SK-N-SH treated with all-trans-retinoic acid at 6 μM for 48 hours (cell line): ENCODE results near the gene PTGDR2.

Experiments
- ATAC-seq: fragments of 200-7000 bp; cut with Tn5 transposase; 3 replicates; pipeline ENCODE4 v1.9.1; 2020; ENCODE audit warnings: mild to moderate bottlenecking, moderate library complexity
- ARNTL ChIP-seq: fragments of 450-650 bp; formaldehyde crosslinking; IDR thresholded peaks from 2 replicates; pipeline ENCODE4 v1.5.0; 2020; ENCODE audit warnings: low read depth, mild to moderate bottlenecking, moderate library complexity, borderline replicate concordance
- BACH2 ChIP-seq: fragments of 250-450 bp; sonication (Bioruptor Pico); IDR thresholded peaks from 2 replicates; pipeline ENCODE4 v1.9.0; 2021; ENCODE audit warnings: mild to moderate bottlenecking, borderline replicate concordance
- CREB5 ChIP-seq: fragments of 250-450 bp; sonication (Bioruptor Pico); IDR thresholded peaks from 2 replicates; pipeline ENCODE4 v1.5.1; 2020; ENCODE audit warnings: low read depth, mild to moderate bottlenecking, moderate library complexity
- CSDC2 ChIP-seq: fragments of 250-450 bp; sonication (Bioruptor Pico); IDR thresholded peaks from 2 replicates; pipeline ENCODE4 v1.5.0; 2020; ENCODE audit warnings: mild to moderate bottlenecking, moderate library complexity
- ESRRG ChIP-seq: fragments of 250-450 bp; sonication (Bioruptor Pico); IDR thresholded peaks from 2 replicates; pipeline ENCODE4 v1.6.1; 2021; ENCODE audit warnings: mild to moderate bottlenecking
- GLIS3 ChIP-seq: fragments of 250-450 bp; sonication (Bioruptor Pico); IDR thresholded peaks from 2 replicates; pipeline ENCODE4 v1.5.0; 2020; ENCODE audit warnings: mild to moderate bottlenecking, moderate library complexity
- ISL1 ChIP-seq: fragments of 250-450 bp; sonication (Bioruptor Pico); IDR thresholded peaks from 2 replicates; pipeline ENCODE4 v2.1.2; 2022; ENCODE audit warnings: mild to moderate bottlenecking, moderate library complexity
- OSR1 ChIP-seq: fragments of 250-450 bp; sonication (Bioruptor Pico); IDR thresholded peaks from 2 replicates; pipeline ENCODE4 v1.8.0; 2022; ENCODE audit warnings: moderate library complexity, mild to moderate bottlenecking, inconsistent platforms
- RARB ChIP-seq: fragments of 250-450 bp; sonication (Bioruptor Pico); IDR thresholded peaks from 2 replicates; pipeline ENCODE4 v1.8.0; 2021; ENCODE audit warnings: mild to moderate bottlenecking, moderate library complexity
- SNAI2 ChIP-seq: fragments of 250-450 bp; sonication (Bioruptor Pico); IDR thresholded peaks from 2 replicates; pipeline ENCODE4 v1.5.0; 2020; ENCODE audit warnings: mild to moderate bottlenecking, moderate library complexity
- TCF4 ChIP-seq: fragments of 250-450 bp; sonication (Bioruptor Pico); IDR thresholded peaks from 2 replicates; pipeline ENCODE4 v1.8.0; 2021; ENCODE audit warnings: mild to moderate bottlenecking, moderate library complexity, borderline replicate concordance
- TOX ChIP-seq: fragments of 250-450 bp; sonication (Bioruptor Pico); IDR thresholded peaks from 2 replicates; pipeline ENCODE4 v1.8.0; 2021; ENCODE audit warnings: mild to moderate bottlenecking, moderate library complexity, borderline replicate concordance
- ZC3H10 ChIP-seq: fragments of 250-450 bp; sonication (Bioruptor Pico); IDR thresholded peaks from 2 replicates; pipeline ENCODE4 v1.5.1; 2021; ENCODE audit warnings: mild to moderate bottlenecking, moderate library complexity
- ZFP3 ChIP-seq: fragments of 250-450 bp; sonication (Bioruptor Pico); IDR thresholded peaks from 2 replicates; pipeline ENCODE4 v1.5.0; 2020; ENCODE audit warnings: mild to moderate bottlenecking, moderate library complexity
- ZNF565 ChIP-seq: fragments of 450-650 bp; formaldehyde crosslinking; conservative IDR thresholded peaks from 2 replicates; pipeline ENCODE4 v1.5.0; 2020; ENCODE audit warnings: low read depth, mild to moderate bottlenecking, moderate library complexity
- ZNF70 ChIP-seq: fragments of 450-650 bp; formaldehyde crosslinking; IDR thresholded peaks from 2 replicates; pipeline ENCODE4 v1.5.0; 2020; ENCODE audit warnings: mild to moderate bottlenecking, moderate library complexity
- ZNF8 ChIP-seq: fragments of 450-650 bp; formaldehyde crosslinking; IDR thresholded peaks from 2 replicates; pipeline ENCODE4 v1.5.0; 2020; ENCODE audit warnings: mild to moderate bottlenecking, moderate library complexity
- TF ChIP-seq, protein P1 (sequence below): fragments of 250-450 bp; sonication (Bioruptor Pico); IDR thresholded peaks from 2 replicates; pipeline ENCODE4 v1.5.0; 2020; ENCODE audit warnings: mild to moderate bottlenecking, moderate library complexity
- TF ChIP-seq, protein P2 (sequence below): fragments of 250-450 bp; sonication (Bioruptor Pico); IDR thresholded peaks from 2 replicates; pipeline ENCODE4 v1.8.0; 2020; ENCODE audit warnings: mild to moderate bottlenecking, moderate library complexity, borderline replicate concordance
- TF ChIP-seq, protein P3 (sequence below): fragments of 250-450 bp; sonication (Bioruptor Pico); IDR thresholded peaks from 2 replicates; pipeline ENCODE4 v1.8.0; 2021; ENCODE audit warnings: low read depth, mild to moderate bottlenecking, moderate library complexity, borderline replicate concordance
- TF ChIP-seq, protein P4 (sequence below): fragments of 250-450 bp; sonication (Bioruptor Pico); IDR thresholded peaks from 2 replicates; pipeline ENCODE4 v1.5.1; 2021; ENCODE audit warnings: mild to moderate bottlenecking, moderate library complexity

The PTGDR2 gene

DNA sequence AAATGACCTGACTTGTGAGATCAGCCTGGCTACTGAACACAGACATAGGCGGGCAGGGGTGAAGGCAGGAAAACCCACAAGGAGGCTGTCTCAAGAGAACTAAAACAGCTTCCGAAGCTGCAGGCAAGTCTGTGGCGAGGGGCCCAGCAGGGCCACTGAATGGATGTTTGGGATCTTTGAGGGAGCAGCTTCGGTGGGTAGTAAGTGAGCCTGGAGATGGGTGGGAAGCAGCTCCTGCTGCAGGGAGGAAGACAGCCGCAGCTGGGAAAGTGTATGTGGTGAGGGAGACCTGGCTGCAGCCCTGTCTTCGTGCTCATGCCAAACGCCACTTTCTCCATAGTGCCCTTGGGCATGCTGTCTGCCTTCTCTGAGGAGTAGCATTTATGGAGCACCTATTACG lies 10.4 kb downstream of the PTGDR2 start:
- TF ChIP-seq ARNTL = no peak
- TF ChIP-seq ZNF70 = no peak
- TF ChIP-seq RARB (CRISPR knock-in tag) = no peak
- no peak for TF ChIP-seq OSR1
- TF ChIP-seq ZC3H10 (CRISPR knock-in tag) = no peak
- TF ChIP-seq CREB5 (CRISPR knock-in tag) = no peak
- TF ChIP-seq, protein P1, sequence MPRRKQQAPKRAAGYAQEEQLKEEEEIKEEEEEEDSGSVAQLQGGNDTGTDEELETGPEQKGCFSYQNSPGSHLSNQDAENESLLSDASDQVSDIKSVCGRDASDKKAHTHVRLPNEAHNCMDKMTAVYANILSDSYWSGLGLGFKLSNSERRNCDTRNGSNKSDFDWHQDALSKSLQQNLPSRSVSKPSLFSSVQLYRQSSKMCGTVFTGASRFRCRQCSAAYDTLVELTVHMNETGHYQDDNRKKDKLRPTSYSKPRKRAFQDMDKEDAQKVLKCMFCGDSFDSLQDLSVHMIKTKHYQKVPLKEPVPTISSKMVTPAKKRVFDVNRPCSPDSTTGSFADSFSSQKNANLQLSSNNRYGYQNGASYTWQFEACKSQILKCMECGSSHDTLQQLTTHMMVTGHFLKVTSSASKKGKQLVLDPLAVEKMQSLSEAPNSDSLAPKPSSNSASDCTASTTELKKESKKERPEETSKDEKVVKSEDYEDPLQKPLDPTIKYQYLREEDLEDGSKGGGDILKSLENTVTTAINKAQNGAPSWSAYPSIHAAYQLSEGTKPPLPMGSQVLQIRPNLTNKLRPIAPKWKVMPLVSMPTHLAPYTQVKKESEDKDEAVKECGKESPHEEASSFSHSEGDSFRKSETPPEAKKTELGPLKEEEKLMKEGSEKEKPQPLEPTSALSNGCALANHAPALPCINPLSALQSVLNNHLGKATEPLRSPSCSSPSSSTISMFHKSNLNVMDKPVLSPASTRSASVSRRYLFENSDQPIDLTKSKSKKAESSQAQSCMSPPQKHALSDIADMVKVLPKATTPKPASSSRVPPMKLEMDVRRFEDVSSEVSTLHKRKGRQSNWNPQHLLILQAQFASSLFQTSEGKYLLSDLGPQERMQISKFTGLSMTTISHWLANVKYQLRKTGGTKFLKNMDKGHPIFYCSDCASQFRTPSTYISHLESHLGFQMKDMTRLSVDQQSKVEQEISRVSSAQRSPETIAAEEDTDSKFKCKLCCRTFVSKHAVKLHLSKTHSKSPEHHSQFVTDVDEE (CRISPR knock-in tag) = no peak
- no peak for TF ChIP-seq ZNF8
- no peak for TF ChIP-seq SNAI2 (CRISPR knock-in tag)
- TF ChIP-seq TCF4 (CRISPR knock-in tag) = no peak
- TF ChIP-seq, protein P2, sequence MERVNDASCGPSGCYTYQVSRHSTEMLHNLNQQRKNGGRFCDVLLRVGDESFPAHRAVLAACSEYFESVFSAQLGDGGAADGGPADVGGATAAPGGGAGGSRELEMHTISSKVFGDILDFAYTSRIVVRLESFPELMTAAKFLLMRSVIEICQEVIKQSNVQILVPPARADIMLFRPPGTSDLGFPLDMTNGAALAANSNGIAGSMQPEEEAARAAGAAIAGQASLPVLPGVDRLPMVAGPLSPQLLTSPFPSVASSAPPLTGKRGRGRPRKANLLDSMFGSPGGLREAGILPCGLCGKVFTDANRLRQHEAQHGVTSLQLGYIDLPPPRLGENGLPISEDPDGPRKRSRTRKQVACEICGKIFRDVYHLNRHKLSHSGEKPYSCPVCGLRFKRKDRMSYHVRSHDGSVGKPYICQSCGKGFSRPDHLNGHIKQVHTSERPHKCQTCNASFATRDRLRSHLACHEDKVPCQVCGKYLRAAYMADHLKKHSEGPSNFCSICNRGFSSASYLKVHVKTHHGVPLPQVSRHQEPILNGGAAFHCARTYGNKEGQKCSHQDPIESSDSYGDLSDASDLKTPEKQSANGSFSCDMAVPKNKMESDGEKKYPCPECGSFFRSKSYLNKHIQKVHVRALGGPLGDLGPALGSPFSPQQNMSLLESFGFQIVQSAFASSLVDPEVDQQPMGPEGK (CRISPR knock-in tag) = no peak
- no peak for TF ChIP-seq TOX (CRISPR knock-in tag)
- ATAC-seq = no peak

GRCh38 chr11:60844870-60845221 lies 10.9 kb downstream of the PTGDR2 start:
- no peak for ATAC-seq
- TF ChIP-seq SNAI2 (CRISPR knock-in tag) = no peak
- TF ChIP-seq ESRRG (CRISPR knock-in tag) = no peak
- TF ChIP-seq, protein P3, sequence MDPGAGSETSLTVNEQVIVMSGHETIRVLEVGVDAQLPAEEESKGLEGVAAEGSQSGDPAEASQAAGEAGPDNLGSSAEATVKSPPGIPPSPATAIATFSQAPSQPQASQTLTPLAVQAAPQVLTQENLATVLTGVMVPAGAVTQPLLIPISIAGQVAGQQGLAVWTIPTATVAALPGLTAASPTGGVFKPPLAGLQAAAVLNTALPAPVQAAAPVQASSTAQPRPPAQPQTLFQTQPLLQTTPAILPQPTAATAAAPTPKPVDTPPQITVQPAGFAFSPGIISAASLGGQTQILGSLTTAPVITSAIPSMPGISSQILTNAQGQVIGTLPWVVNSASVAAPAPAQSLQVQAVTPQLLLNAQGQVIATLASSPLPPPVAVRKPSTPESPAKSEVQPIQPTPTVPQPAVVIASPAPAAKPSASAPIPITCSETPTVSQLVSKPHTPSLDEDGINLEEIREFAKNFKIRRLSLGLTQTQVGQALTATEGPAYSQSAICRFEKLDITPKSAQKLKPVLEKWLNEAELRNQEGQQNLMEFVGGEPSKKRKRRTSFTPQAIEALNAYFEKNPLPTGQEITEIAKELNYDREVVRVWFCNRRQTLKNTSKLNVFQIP = no peak
- TF ChIP-seq TCF4 (CRISPR knock-in tag) = no peak
- no peak for TF ChIP-seq ZNF565 (CRISPR knock-in tag)
- no peak for TF ChIP-seq TOX (CRISPR knock-in tag)
- no peak for TF ChIP-seq RARB (CRISPR knock-in tag)
- TF ChIP-seq, protein P1 (CRISPR knock-in tag) = no peak
- TF ChIP-seq, protein P2 (CRISPR knock-in tag) = no peak
- TF ChIP-seq, protein P4, sequence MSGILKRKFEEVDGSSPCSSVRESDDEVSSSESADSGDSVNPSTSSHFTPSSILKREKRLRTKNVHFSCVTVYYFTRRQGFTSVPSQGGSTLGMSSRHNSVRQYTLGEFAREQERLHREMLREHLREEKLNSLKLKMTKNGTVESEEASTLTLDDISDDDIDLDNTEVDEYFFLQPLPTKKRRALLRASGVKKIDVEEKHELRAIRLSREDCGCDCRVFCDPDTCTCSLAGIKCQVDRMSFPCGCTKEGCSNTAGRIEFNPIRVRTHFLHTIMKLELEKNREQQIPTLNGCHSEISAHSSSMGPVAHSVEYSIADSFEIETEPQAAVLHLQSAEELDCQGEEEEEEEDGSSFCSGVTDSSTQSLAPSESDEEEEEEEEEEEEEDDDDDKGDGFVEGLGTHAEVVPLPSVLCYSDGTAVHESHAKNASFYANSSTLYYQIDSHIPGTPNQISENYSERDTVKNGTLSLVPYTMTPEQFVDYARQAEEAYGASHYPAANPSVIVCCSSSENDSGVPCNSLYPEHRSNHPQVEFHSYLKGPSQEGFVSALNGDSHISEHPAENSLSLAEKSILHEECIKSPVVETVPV (CRISPR knock-in tag) = no peak
- TF ChIP-seq ZC3H10 (CRISPR knock-in tag) = no peak
- TF ChIP-seq ZFP3 (CRISPR knock-in tag) = no peak
- no peak for TF ChIP-seq CSDC2 (CRISPR knock-in tag)
- TF ChIP-seq GLIS3 (CRISPR knock-in tag) = no peak
- no peak for TF ChIP-seq BACH2 (CRISPR knock-in tag)
- TF ChIP-seq ZNF70 = no peak
- no peak for TF ChIP-seq ISL1
- TF ChIP-seq CREB5 (CRISPR knock-in tag) = no peak
